Superior temporal gyrus (tissue), 1 donor: Measurements from ENCODE around the gene ADGRG2.
"Not testable (repeated sequence)": the region's sequence is repeated elsewhere in the genome, so short reads cannot be mapped to it uniquely, and the experiment has no call there.

Experiments
- DNase-seq: peaks from one replicate; pipeline ENCODE4 v3.0.0-alpha.2; 2016; ENCODE audit errors: extremely low spot score

Gene ADGRG2

GRCh38 chrX:18998653-18999052 is 123.6 kb downstream of the ADGRG2 start:
- no peak for DNase-seq

DNA sequence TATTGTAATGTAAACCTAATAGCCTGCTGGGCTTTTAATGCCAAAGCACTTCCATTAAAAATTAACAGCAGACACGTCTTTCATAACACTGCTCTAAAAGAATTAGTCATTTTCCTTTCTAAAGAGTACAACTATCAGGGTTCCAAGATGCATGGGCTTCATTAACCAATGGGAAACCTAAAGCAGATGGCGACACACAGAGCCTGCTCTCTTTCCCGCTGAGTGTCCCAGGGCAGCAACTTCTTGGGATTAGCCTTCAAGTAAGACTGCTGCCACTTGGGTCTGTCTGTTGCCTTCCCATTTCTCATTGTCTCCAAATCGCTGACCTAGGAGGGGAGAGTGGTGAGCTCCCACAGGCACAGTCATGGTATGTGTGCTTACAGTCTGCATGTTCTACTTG is 124.4 kb downstream of the ADGRG2 start:
- no peak for DNase-seq

GRCh38 chrX:18996536-18996935 is 125.7 kb downstream of the ADGRG2 start:
- no peak for DNase-seq

DNA sequence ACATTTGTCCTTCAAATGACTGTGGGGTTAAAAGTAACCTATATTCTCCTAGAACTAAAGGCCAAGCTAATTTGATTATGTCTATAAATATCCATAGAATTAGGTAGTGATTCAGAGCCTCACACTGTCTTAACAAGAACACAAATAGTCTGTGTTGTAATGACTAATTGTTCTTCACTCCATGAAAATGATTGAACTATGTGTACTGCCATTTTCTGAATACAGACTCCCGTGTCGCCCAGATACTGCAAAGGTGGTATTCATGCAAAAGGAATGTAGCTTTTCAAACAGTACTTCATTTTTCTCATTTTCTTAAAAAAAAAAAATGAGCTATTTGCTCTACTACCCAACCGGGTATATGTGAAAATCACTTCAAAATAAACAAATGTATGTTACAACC is 127.0 kb downstream of the ADGRG2 start:
- no peak for DNase-seq

DNA sequence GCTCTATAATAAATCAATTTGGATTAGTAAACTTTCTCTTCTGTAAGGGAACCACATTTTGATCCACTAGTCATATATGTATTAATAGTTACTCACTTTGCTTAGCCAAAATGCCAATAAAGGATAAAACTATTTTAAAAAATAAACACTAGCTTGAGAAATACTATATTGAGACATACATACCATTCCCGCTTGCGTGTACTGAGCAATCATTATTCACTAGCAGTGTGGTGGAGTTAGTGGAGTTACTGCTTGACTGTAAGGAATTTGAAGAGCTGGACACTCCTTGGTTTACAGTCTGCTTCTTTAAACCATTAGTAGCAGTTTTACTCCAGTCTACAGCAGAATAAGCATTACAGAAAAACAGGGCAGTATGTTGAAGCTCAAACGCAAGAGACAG is 127.6 kb downstream of the ADGRG2 start:
- no peak for DNase-seq

DNA sequence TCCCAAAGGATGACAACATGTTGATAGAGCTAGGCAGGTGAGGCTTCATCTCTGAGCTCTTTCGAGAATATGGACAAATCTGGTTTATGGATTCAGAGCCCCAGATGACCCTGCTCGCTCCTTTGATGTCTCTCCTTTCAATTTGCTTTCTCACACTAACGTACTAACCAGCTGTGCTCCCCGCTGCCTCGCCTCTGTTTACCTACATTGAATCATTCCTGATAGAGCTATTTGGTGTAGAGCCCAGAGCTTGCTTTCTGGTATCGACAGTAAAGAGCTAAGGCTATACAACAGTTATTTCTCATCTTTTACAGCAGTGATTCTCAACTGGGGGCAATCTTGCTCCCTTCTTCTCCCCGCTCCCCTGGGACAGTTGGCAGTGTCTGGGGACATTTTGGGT is 129.4 kb downstream of the ADGRG2 start:
- DNase-seq: no peak

- DNase-seq: no peak
Observed at GRCh38 chrX:18985186-18985435, 137.2 kb downstream of the ADGRG2 start.

DNA sequence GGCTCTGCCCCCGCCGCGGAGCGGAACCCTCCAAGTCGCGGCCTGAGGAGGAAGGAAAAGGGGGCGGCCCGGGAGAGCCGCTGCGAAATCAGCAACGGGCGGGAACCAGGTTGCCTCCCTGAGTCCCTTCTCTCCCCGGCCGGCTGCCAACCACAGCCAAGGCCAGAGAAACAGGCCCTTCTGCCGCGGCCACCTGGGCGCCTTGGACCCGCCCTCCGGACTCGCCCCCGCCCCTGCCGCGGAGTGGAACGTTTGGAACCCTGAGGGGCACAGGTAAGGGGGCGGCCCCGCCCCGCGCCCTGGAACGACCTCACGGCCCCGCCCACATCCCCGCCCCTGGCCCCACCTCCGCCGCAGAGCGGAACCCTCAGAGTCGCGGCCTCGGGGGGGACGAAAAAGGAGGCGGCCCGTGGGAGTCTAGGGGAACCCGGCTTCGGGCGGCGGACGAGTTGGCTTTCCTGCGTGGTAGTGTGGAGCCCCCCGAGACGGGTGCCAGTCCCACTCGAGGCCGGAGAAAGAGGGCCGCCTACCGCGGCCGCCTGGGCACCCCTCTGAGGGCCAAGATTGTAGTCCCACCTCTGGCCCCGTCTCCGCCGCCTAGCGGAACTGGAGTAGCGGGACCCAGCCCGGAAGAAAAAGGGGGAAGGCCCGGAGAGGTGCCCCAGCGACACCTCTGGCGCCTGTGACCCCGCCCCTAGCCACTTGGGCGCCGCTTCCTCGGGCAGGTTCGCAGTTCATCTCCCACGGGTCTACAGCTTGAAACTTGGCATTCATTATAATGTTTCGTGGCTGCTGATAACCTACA is 137.7 kb downstream of the ADGRG2 start:
- peak; percentile 71 for DNase-seq

- DNase-seq: peak; percentile 11
Observed at GRCh38 chrX:18983666-18984380, 138.4 kb downstream of the ADGRG2 start, which contains the start of gene PHKA2. Gene PHKA2 (minus strand): TSS chrX:18984114. CDS start chrX:18983932, 182 bp downstream.

DNA sequence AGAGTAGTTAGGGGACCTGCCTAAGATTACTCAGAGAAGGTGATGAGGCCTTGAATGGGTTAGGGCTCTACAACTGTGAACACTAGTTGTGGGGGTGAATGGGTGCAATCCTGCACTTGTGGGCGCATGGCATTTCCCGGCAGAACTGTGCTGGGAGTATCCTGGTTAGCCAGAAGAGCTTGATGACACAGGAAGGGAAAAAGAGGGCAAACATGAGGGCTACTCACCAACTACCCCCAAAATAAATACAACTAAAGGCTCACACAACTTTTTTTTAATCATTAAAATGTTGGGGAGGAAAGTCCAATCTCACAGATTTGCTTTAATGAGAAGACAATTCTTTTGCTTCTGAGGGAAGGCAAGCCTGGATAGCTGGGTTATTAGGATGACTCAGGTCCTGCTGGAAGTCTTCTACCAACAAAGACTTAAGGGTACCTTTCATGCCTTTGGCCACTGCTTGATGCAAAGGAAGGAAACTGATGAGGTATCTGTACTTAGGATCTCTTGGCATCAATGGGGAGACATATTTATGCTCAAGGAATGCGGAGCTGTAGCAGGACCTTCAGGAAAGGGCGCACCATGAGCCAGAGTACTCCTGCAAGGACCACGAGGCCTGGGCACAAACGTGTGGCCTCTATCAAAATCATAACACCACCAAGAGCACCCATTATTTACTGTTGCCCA is 141.0 kb downstream of the ADGRG2 start:
- DNase-seq: no peak

- DNase-seq: not testable (repeated sequence)
Observed at GRCh38 chrX:18980262-18980661, 142.0 kb downstream of the ADGRG2 start.

GRCh38 chrX:18974993-18975392 is 147.3 kb downstream of the ADGRG2 start:
- DNase-seq: no peak

- peak; percentile 61 for DNase-seq
Observed at GRCh38 chrX:18973527-18974192, 148.6 kb downstream of the ADGRG2 start.

DNA sequence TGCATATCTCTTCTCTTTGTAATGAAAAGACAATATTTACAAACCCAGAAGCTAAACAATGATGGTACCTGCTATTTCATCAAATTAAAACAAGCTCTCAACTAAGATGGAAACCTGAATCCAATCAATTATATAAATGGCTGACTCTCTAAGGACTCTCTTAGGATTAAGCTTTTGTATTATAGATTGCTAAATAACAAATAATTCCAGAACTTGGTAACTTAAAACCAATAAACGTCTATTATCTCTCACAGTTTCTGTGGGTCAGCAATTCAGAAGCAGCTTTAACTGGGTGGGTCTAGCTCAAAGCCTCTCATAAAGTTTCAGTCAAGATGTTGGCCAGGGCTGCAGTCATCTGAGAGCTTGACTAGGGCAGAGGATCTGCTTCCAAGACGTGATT is 150.8 kb downstream of the ADGRG2 start:
- DNase-seq: no peak

GRCh38 chrX:18970465-18970864 is 151.8 kb downstream of the ADGRG2 start:
- DNase-seq: no peak

GRCh38 chrX:18966624-18967023 is 155.6 kb downstream of the ADGRG2 start:
- no peak for DNase-seq

- DNase-seq: no peak
Observed at GRCh38 chrX:18964901-18965300, 157.4 kb downstream of the ADGRG2 start.

DNA sequence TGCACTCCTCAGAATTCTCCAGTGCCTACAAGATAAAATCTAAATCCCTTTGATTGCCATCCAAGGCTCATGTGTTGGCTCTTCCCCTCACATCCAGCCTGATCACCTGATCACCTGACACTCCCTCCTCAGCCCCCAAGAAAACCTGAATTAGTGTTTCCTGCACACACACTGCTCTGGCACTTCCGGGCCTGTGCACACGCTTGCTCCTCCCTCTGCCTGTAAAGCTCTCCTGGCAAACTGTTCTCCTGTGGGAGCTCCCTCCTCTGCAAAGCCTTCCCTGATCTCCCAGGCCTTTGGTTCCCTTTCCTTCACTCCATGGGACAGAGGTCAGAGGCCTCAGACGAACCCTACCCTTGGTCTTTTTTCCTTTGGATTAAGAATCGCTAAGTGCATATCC is 158.2 kb downstream of the ADGRG2 start:
- DNase-seq: no peak

DNA sequence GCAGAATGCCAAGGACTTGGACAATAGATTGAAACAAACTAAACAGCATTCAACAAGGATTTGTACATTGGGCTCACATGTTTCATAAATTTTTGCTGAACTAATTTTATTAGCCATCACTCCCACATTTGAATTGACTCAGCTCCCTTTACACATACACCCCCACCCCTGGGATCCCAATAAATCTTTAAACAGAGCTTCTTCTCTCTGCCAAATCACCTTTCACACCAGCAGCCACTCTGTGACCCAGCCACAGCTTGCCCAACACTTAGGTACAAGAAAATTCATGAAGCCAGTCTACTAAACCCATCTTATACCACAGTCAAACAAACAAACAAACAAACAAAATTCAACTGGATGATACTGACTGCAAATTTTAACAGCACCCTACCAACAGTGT is 159.9 kb downstream of the ADGRG2 start:
- DNase-seq: no peak

DNA sequence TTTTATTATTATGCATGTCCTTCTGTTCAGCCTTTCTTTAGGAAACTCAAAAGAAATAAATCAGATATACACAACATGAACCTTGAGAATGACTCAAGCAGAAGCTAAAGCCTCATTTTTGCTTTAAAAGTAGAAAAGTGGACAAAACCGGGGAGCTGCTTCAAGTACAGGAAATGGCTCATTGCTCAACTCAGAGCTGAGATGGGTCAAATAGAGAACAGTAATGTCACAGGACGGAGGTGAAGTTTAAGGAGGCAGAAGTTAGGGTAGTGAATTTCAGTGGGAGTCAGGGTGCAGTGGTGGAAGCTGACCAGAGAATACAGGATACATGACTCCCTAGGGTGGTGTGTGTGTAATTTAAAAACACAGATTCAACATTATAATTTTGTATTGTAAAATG is 160.6 kb downstream of the ADGRG2 start:
- DNase-seq: no peak

- no peak for DNase-seq
Observed at GRCh38 chrX:18956303-18957032, 165.8 kb downstream of the ADGRG2 start.

DNA sequence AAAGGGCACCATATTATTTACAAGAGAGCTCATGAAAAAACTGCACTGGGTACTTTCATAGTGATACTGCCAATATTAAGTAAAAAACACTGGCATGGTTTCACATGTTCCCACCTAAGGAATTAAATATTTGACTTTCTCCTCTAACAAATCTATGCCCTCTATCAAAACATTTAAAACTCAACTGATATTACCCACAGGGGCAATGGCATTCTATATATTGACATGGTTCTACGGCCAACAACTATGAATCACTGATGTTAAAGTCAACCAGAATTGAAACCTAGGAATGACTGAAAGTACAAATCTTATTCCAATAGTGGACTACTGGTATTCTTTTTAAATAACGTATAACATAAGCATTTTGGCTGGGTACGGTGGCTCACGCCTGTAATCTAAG is 166.6 kb downstream of the ADGRG2 start:
- DNase-seq: no peak
